Measurements from ENCODE around the gene TNNC2.

The TNNC2 gene

DNA sequence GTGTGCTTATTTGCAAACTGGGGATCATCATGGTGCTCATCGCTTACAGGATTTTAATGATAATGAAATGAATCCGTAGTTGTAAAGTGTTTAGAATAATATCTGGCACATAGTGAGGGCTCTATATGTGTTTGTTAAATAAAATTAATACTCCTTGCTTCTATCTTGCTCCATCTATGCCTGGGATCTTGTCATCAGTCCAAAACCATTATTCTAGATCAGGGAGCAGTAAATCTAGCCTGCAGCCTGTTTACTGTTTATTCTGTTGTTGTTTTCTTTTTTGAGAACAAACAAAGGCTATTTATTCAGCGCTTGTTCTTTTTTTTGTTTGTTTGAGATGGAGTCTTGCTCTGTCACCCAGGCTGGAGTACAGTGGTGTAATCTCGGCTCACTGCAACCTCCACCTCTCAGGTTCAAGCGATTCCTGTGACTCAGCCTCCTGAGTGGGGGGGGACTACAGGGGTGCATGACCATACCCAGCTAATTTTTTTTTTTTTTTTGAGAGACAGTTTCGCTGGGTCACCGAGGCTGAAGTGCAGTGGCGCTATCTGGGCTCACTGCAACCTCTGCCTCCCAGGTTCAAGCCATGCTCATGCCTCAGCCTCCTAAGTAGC, 22.0 kb upstream of the TNNC2 start:
- H3K4me3 ChIP-seq (ENCODE audit: low read depth, low read length, poor library complexity, severe bottlenecking): no peak overlapping the region
- peaks cover 40% of the 10 kb centered on the region for H3K36me3 ChIP-seq (ENCODE audit: insufficient read depth, low read length)
- H4K20me1 ChIP-seq (ENCODE audit: insufficient read depth, low read length): no peaks in the 10 kb centered on the region
- TF ChIP-seq EZH2 (IDR thresholded peaks at IDR 0.05; ENCODE audit: borderline replicate concordance, low read length): no peak
- TF ChIP-seq, protein P1, sequence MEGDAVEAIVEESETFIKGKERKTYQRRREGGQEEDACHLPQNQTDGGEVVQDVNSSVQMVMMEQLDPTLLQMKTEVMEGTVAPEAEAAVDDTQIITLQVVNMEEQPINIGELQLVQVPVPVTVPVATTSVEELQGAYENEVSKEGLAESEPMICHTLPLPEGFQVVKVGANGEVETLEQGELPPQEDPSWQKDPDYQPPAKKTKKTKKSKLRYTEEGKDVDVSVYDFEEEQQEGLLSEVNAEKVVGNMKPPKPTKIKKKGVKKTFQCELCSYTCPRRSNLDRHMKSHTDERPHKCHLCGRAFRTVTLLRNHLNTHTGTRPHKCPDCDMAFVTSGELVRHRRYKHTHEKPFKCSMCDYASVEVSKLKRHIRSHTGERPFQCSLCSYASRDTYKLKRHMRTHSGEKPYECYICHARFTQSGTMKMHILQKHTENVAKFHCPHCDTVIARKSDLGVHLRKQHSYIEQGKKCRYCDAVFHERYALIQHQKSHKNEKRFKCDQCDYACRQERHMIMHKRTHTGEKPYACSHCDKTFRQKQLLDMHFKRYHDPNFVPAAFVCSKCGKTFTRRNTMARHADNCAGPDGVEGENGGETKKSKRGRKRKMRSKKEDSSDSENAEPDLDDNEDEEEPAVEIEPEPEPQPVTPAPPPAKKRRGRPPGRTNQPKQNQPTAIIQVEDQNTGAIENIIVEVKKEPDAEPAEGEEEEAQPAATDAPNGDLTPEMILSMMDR (IDR thresholded peaks at IDR 0.05; ENCODE audit: low read length): no peak
- H3K4me1 ChIP-seq (ENCODE audit: insufficient read depth, low read length, severe bottlenecking): no peaks in the 10 kb centered on the region
- no peaks in the 10 kb centered on the region for H3F3A ChIP-seq (ENCODE audit: insufficient read depth, low read length)
- H3K4me2 ChIP-seq (ENCODE audit: low read length): no peak overlapping the region
- no peak overlapping the region for H3K27ac ChIP-seq (ENCODE audit: low read depth, low read length, poor library complexity, severe bottlenecking)
- no peaks in the 10 kb centered on the region for H3K27me3 ChIP-seq (ENCODE audit: insufficient read depth, low read length)
- no peaks in the 10 kb centered on the region for H3K79me2 ChIP-seq (ENCODE audit: insufficient read depth, low read length)
- no peaks in the 10 kb centered on the region for H3K9me2 ChIP-seq (ENCODE audit: low read depth, low read length)
- H2AFZ ChIP-seq (ENCODE audit: low read length): no peak overlapping the region
- no peak overlapping the region for H3K9ac ChIP-seq (ENCODE audit: low read length)
- no peaks in the 10 kb centered on the region for H3K9me3 ChIP-seq (ENCODE audit: low read length)

DNA sequence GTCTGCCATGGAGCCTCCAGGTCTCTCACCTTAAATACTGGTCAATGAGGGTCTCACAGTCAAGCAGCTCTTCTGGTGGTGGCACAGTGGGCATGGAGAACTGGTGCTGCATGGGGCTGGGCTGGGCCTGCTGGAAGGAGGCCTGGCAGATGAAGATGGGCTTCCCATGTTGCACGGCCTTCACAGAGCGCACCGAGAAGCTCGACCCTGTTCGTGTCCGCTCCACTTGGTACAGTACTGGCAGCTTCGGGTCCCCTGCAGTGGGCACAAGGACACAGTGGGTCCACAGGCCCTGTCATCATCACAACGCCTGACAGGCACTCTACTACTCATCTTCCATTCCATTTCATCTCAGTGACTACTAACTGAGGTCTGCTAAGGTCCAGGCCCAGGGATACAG, 21.3 kb upstream of the TNNC2 start:
- H2AFZ ChIP-seq (ENCODE audit: low read length): no peak overlapping the region
- H3K27me3 ChIP-seq (ENCODE audit: insufficient read depth, low read length): no peaks in the 10 kb centered on the region
- no peak overlapping the region for H3K9ac ChIP-seq (ENCODE audit: low read length)
- H3K79me2 ChIP-seq (ENCODE audit: insufficient read depth, low read length): no peaks in the 10 kb centered on the region
- H3F3A ChIP-seq (ENCODE audit: insufficient read depth, low read length): no peaks in the 10 kb centered on the region
- no peak overlapping the region for H3K27ac ChIP-seq (ENCODE audit: low read depth, low read length, poor library complexity, severe bottlenecking)
- peaks cover 41% of the 10 kb centered on the region for H3K36me3 ChIP-seq (ENCODE audit: insufficient read depth, low read length)
- H3K4me2 ChIP-seq (ENCODE audit: low read length): no peak overlapping the region
- H4K20me1 ChIP-seq (ENCODE audit: insufficient read depth, low read length): no peaks in the 10 kb centered on the region
- H3K9me3 ChIP-seq (ENCODE audit: low read length): no peaks in the 10 kb centered on the region
- H3K4me3 ChIP-seq (ENCODE audit: low read depth, low read length, poor library complexity, severe bottlenecking): no peak overlapping the region
- TF ChIP-seq EZH2 (IDR thresholded peaks at IDR 0.05; ENCODE audit: borderline replicate concordance, low read length): no peak
- TF ChIP-seq, protein P1 (IDR thresholded peaks at IDR 0.05; ENCODE audit: low read length): no peak
- H3K9me2 ChIP-seq (ENCODE audit: low read depth, low read length): no peaks in the 10 kb centered on the region
- no peaks in the 10 kb centered on the region for H3K4me1 ChIP-seq (ENCODE audit: insufficient read depth, low read length, severe bottlenecking)

DNA sequence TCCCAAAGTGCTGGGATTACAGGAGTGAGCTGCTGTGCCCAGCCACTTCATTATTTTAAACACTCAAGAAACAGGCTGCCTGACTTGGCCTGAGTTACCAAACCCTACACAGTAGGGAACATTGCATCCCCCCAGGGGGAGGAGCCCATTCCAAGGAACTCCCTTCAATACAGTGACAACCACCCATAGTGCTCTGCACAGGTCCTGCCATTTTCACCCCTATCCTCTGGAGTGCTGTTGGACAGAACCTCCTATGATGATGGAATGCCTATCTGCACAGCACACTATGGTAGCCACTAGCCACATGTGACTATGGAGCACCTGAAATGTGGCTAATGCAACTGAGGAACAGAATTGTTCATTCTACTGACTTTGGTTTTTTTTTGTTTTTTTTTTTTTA, 18.3 kb upstream of the TNNC2 start:
- Histone ChIP-seq H3K9ac (ENCODE audit: low read length) (no peak overlapping the region), H3K36me3 (ENCODE audit: insufficient read depth, low read length) (peaks cover 43% of the 10 kb centered on the region), H3K4me2 (ENCODE audit: low read length) (no peak overlapping the region), H3F3A (ENCODE audit: insufficient read depth, low read length) (no peaks in the 10 kb centered on the region), H3K4me1 (ENCODE audit: insufficient read depth, low read length, severe bottlenecking) (peaks cover 10% of the 10 kb centered on the region), H3K27me3 (ENCODE audit: insufficient read depth, low read length) (no peaks in the 10 kb centered on the region), H3K27ac (ENCODE audit: low read depth, low read length, poor library complexity, severe bottlenecking) (no peak overlapping the region), H3K79me2 (ENCODE audit: insufficient read depth, low read length) (no peaks in the 10 kb centered on the region), H3K4me3 (ENCODE audit: low read depth, low read length, poor library complexity, severe bottlenecking) (no peak overlapping the region), H2AFZ (ENCODE audit: low read length) (no peak overlapping the region), H4K20me1 (ENCODE audit: insufficient read depth, low read length) (no peaks in the 10 kb centered on the region), H3K9me3 (ENCODE audit: low read length) (no peaks in the 10 kb centered on the region), H3K9me2 (ENCODE audit: low read depth, low read length) (no peaks in the 10 kb centered on the region)
- TF ChIP-seq, protein P1 (IDR thresholded peaks at IDR 0.05; ENCODE audit: low read length): no peak
- no peak for TF ChIP-seq EZH2 (IDR thresholded peaks at IDR 0.05; ENCODE audit: borderline replicate concordance, low read length)
